Globus pallidus (tissue), 1 donor: ENCODE data around the gene GLUL.
"Not testable (repeated sequence)": the region's sequence is repeated elsewhere in the genome, so short reads cannot be mapped to it uniquely, and the experiment has no call there.

Experiments used
- DNase-seq: peaks from one replicate; pipeline ENCODE4 v3.0.0-alpha.2; 2015; ENCODE audit warnings: low spot score

Gene GLUL

DNA sequence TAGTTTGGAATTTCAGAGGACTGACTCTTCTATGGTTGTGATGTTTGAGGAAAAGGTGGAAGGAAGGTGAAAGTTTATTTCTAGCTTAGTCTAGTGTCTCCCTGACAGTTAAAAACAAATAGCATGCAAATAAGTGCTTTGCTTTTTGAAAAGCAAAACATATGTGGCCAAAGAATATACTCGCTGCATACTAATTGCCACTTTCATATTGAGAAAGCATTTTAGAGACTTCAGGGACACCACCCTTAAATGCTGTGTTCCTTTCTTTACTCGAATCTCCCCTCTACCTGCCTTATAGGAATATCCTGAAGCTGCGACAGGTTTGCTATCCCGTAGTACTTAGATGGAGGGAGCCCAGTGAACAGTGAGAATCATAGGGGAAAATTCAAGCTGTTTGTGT, 23.2 kb downstream of the GLUL start:
- no peak for DNase-seq

DNA sequence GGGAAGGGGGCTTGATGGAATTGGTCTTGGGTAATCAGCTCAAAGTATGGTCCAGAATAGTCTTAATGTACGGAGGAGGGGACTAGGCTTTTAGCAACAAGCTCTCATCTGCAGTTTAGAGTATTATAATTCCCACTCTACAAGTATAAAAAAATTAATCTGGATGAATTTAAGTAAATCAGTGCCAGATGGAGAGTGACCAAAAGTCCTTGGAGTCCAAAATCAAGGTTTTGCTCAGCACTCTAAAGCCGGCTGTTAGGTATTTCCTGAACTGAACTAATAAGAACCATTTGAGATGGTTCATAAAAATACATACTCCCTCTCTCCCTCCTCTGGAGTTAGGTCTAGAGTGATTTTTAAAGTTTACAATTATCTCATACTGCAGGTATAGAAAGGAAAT, 23.7 kb downstream of the GLUL start:
- no peak for DNase-seq

DNA sequence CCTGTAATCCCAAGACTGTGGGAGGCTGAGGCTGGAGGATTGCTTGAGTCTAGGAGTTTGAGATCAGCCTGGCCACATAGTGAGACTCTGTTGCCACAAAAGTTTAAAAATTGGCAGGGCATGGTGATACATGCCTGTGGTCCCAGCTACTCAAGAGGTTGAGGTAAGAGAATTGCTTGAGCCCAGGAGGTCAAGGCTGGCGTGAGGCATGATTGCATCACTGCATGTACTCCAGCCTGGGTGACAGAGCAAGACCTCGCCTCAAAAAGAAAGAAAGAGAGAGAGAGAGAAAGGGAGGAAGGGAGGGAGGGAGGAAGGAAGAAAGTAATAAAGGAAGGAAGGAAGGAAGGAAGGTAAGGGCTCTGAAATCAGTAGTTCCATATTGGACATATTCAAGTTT, 25.0 kb downstream of the GLUL start:
- no peak for DNase-seq

DNA sequence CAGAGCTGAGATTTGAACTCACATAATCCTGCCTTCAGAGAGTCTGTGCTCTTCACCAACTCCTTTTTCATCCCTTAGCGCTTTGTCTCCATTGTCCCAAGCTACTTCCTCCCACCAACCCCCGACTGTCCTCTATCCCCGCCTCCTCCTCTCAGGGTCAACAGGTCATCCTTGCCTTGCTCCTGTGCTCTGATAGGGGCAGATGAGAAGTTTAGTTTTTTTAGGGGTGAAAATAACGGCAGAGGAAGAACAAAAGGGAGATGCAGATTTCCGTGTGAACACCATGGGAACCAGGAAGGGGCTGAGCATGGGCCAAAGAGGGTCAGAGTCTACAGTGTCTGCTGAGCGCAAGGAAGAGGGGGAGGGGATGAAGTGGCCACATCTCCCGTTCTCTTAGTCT, 31.9 kb downstream of the GLUL start:
- DNase-seq: no peak

DNA sequence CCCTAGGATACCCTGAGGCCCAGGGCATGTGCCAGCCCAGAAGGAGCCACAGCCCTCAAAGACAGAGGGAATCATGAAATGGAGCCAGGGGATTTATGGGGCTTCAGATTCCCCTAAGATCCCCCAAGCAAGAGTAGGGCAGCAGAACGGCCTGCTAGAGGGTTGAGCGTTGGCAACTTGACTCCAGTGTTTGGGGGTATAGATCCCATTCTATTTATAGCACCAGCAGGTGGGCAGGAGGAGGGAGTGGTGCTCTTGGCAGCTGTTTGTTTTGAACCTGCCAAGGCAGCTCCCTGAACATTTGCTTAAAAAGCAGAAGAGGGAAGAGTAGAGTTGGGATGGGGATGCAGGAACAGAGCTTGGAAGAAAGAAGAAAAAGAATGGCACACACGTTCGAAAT, 33.7 kb downstream of the GLUL start:
- DNase-seq: no peak

DNA sequence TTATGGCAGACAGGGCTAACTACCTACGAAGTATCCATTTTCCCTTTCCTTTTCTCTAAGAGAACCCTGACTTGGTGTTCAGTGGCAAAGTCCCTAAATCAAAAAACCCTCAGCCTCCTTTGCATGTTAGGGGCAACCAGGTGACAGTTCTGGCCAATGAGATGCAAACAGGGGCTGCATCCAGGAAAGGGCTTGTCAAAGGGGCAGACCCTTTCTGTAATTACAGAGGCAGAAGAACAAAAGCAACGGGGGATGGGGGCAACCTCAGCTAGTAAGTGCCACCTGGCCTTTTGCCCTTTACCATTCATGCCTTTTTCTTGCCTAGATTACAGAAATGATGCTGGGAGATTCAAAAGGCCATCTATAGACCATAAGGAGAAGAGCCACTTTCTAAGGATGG, 34.4 kb downstream of the GLUL start:
- no peak for DNase-seq

DNA sequence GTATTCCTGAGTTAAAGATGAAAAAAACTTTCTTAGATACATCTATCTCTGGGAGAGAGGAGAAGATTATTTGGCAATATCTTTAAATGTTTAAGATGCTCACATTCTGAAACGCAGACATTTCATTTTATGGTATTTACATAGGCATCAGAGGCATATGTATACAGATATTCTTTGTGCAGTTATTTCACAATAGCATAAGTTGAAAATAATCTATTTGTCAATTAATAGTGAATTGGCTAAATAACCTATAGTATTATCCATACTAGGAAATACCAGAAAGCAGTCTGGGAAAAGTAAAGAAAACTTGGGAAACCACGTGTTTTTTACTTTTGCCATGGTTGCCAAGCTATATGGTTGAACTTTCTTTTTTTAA, 35.9 kb downstream of the GLUL start:
- no peak for DNase-seq

DNA sequence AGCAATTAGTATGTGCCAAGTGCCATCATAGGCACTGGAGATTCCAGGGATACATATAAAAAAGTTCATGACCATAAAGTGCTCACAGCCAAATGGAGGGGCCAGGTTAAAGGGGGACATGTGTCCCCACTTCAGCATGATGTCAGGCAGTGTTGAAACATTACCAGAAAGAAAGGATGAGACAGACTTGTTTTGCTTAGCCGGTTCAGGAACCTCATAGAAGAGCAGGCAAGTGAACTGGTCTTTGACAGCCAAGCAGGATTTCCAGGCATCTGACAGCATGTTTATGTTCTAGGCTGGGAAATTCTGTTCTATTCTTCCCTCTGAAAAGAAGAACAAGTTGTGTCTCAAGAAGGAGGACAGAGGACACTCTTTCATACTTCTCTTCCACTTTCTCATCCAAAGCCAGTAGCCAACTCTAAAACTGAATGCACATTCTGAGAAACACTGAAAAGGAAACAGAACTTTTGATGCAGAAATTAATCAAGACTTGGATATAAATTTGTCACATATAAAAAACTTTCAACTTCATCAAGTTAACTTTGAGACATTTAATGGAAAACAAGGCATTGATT, 39.7 kb downstream of the GLUL start:
- DNase-seq: no peak

DNA sequence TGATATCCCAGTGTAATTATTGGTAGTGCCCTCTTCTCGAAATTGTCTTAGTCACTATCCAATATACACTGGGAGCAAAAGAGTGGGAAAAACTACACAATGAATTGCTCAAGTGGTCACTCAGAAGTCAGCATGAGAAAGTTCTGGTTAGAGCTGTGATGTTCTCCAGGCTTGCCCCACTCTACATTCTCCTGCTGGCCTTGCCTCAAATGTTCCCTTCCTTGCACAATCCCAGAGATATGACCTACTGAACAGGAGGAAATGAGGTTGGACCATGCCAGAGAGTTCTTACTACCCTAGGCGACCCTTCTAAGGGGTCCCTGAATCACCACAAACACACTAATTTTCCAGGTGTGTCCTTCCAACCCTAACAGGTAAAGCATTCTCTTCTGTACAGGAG, 40.8 kb downstream of the GLUL start:
- no peak for DNase-seq

DNA sequence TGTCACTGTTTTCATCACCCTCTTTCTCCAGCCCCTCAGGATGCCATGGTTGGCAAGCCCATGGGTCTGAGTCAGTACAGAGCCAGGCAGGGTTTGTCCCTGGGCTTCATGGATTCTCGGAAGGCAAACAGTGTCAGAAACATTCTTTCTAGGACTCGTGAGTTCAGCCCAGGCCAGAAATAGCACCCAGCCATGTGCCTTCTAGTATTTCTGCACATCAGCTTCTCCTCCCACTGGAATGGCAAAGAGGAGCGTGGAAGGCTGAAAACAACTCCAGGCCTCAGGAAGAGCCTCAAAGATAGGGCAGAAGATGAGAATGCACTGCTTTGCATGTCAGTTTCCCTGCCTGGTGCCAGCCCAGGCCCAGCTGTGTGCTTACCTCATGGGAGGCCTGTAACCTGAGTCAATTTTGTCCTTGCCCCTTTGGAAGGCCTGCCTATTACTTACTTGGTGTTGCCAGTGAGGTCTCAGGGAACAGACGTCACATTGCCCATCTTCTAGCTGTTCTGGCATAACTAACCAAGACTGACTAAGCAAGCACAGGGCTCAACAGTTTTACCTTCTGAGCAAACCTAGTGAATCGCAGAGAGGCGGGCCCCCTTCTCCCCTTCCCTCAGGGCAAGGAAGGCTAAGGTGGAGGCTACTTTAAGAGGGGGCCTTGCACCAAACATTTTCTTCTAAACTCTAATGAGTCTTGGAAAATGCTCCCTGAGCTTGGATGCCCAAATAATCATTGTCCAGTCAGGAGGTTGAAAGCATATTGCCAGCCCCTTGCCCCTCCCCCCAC, 42.4 kb downstream of the GLUL start:
- DNase-seq: no peak

DNA sequence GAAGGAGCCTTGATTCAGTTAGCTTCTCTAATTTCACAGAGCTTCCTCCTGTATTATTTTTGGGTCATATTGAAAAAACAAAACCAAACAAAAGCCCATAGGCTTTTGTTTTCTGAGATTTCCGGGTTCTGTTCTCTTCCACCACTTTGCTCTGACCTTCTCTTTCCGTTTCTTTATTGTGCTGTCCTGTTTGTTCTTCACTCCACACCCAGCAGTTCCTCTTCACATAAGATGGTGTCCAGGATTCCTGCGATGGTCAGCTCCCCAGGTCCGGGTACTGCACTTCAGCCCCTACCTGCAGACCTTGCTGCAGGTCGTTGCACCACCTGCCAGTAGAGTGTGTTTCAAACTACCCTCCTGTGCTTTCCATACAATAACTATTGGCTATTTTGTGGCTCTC, 44.6 kb downstream of the GLUL start:
- DNase-seq: no peak

DNA sequence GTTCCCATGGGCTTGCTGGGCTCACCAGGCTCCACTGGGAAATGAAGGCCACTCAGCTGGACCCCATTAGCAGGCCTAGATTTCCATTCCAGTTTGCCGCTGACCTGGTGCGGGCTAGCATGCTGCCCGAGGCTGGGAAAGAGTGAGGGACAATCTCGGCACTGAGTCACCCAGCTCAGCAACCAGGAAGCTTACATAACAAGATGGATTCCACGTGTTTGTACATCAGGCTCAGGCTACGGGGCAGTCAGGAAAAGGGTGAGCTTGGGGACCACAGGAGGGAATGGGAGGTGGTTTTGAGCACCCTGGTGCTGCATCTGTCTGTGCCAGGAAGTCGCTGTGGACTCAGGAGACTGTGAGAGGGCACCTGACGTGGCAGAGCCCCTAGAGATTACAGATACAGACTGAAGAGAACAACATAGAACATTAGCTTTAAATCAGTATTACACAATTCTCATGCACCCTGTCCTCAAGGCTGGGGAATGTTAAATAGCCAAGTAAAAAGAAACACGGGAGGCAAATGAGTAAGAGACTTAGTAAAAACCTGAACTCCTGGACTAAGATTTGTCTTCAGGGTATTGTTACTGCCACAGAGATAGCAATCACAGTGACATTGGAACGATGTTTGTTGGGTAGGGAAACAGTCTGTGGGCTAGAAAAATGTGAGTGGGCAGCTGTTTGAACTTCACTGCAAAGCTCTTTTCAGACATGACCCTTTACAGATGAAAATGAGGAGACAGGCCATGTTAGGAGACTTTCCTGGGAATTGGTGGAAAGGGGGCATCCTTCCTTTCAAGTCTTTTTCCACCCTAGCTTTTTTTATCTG, 51.1 kb downstream of the GLUL start:
- DNase-seq: no peak

DNA sequence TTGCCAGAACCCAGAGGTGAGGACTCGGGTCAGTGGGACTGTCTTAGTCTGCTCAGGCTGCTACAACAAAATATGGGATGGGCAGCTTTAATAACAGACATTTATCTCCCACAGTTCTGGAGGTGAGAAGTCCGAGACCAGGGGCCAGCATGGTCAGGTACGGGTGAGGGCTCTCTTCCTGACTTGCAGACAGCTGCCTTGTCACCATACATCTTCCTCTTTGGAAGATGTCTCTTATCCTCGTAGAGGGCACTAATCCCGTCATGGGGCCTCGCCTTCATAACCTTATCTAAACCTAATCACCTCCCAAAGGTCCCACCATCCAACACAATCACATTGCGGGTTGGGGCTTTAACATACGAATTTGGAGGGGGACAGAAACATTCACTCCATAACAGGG, 51.9 kb downstream of the GLUL start:
- DNase-seq: no peak

DNA sequence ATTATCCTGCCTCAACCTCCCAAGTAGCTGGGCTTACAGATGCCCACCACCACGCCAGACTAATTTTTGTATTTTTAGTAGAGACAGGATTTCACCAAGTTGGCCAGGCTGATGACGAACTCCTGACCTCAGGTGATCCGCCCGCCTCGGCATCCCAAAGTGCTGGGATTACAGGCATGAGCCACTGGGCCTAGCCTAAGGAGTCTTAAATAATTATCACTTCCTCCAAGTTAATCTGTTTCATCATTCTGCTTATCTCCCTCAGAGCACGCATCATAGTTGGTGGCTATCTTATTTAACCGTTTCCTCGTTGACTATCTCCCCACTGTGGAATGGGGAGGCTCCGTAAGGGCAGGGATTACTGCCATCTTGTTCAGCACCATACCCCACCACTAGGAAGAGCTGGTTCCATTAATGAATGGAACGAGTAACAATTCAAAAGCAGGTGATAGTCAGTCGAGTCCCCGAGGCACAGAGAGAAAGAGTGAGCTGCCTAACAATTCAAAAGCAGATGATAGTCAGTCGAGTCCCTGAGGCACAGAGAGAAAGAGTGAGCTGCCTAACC, 52.7 kb downstream of the GLUL start:
- DNase-seq: no peak

DNA sequence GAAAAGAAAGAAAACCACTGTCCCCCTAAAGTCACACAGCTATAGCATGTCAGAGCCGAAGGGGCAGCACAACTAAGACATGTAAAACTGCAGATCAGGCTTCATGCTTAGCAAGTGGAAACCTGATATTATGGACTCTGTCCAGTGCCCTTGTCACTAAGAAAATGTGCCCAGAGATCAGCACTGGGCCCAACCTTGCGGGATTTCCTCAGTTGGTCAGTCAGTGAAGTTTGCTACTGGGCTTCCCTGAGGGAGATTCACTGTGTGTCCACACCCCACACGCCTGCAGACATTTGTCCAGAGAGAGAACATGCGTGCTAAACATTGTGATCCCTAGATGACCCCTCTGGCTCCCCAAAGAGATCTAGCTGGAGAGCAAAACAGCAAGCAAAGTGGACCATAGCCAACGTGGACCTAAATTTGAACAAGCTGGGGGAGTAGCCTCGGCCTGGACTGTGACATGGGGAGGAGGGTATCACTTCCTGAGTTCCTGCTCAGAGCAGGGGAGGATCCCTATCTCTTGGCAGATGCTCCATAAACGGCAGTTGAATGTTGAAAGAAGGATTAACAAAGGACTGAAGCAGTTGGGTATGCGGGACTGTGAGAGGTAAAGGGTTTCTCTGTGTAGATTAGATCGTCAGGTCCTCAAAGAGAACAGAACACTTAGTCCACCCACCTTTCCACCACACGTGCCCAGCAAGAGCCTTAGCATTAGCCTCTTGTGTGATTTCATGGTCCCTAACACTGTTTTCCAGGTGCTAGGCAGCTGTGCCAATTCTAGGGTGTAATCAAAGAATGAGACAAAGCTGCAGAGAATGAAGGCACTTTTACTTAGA, 53.6 kb downstream of the GLUL start:
- DNase-seq: no peak

DNA sequence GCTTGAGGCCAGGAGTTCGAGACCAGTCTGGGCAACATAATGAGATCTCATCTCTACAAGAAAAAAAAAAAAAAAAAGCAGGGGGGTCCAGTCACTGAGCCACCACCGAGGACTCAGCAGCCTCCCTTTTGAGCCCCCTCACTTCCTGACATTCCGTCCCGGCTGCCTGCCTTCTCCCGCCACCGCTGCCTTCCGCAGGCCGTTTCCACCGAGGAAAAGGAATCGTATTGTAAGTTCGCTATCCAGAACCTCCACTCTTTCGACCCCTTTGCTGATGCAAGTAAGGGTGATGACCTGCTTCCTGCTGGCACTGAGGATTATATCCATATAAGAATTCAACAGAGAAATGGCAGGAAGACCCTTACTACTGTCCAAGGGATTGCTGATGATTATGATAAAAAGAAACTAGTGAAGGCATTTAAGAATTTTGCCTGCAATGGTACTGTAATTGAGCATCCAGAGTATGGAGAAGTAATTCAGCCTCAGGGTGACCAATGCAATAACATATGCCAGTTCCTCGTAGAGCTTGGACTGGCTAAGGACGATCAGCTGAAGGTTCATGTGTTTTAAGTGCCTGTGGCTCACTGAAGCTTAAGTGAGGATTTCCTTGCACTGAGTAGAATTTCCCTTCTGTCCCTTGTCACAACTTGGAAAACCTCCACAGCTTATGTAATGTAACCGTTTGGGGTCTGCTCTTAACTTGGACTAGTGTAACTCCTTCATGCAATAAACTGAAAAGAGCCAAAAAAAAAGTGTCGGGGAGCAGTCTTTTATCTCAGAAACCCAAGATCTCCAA, 55.6 kb downstream of the GLUL start:
- DNase-seq: no peak

DNA sequence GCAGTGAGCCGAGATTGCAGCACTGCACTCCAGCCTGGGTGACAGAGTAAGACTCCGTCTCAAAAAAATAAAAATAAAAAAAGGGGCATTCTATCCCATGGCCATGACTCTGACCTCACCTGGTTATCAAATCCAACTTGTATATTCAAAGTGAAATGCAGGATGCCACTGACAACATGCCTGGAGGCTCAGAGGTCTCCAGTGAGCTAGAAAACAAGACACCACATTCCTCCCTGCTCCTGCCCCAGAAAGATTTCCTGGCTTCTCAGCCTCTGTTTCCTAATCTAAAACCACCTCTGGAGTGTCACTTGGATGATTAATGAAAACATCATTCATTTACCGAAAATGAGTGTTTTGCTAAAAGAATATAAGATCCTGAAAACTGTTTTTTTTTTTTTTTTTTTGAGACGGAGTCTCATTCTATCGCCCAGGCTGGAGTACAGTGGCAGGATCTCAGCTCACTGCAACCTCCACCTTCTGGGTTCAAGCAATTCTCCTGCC, 58.5 kb downstream of the GLUL start:
- not testable (repeated sequence) for DNase-seq

DNA sequence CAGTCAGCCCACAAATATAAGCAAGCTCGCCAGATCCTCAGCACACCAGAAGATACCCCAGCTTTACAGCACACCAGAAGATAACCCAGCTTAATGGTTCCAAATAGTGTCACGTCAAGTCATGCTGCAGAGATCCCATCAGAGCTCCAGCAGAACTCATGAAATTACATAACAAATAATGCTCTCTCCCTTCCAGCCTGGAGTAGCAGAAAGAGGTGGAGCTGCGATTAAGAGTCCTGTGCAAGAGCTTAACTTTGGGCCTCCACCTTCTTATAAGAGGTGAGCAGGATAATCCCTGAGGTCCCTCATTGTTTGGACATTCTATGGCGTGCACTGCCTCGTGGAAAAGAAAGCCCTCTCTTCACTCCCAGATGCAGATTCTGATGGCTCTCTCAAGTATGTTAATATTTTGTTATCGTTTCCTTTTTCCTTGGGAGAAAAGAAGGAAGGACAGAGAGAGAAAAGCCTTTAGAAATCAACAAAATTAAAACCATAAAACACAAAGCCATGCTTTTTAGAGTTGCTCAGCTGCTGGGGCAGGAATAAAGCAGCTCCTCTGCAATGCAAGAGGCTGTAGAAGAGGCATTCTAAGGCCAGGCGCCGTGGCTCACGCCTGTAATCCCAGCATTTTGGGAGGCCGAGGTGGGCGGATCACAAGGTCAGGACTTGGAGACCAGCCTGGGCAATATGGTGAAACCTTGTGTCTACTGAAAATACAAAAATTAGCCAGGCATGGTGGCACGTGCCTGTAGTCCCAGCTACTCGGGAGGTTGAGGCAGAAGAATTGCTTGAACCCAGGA, 59.1 kb downstream of the GLUL start:
- no peak for DNase-seq
